Measurements from ENCODE around the gene SMYD4.

GRCh38 chr17:1800712-1801111, 29.0 kb downstream of the SMYD4 start:
- TF ChIP-seq CTCF (IDR thresholded peaks at IDR 0.05) (no peak), POLR2A (IDR thresholded peaks at IDR 0.05) (no peak), POLR2AphosphoS5 (IDR thresholded peaks at IDR 0.05) (no peak)

All from prostate gland (tissue), 2 donors.